Measurements from ENCODE around the gene SCNN1A.
"Not testable (repeated sequence)": the region's sequence is repeated elsewhere in the genome, so short reads cannot be mapped to it uniquely, and the experiment has no call there.

SCNN1A gene

GRCh38 chr12:6345319-6346091, 29.9 kb downstream of the SCNN1A start:
- H3F3A ChIP-seq (ENCODE audit: insufficient read depth), result no peaks in the 10 kb centered on the region
- no peak overlapping the region for H2AFZ ChIP-seq (ENCODE audit: low read depth, low read length, severe bottlenecking)
- H3K79me2 ChIP-seq (ENCODE audit: insufficient read depth, low read length), result no peaks in the 10 kb centered on the region
- no peak overlapping the region for H3K4me2 ChIP-seq (ENCODE audit: low read depth, low read length, poor library complexity, severe bottlenecking)
- no peaks in the 10 kb centered on the region for H3K36me3 ChIP-seq (ENCODE audit: low read length)
- no peaks in the 10 kb centered on the region for H3K9me2 ChIP-seq (replicated peaks; ENCODE audit: insufficient read depth, low read length)
- H3K4me3 ChIP-seq (ENCODE audit: insufficient read depth, low read length, poor library complexity, severe bottlenecking), result no peak overlapping the region
- no peak overlapping the region for H3K9ac ChIP-seq (ENCODE audit: low read length)
- no peaks in the 10 kb centered on the region for H4K20me1 ChIP-seq (ENCODE audit: low read depth, low read length)
- H3K27me3 ChIP-seq (ENCODE audit: low read length), result no peaks in the 10 kb centered on the region
- TF ChIP-seq CTCF (IDR thresholded peaks at IDR 0.05; ENCODE audit: insufficient read depth, low read length, poor library complexity, severe bottlenecking) (no peak), EZH2phosphoT487 (conservative IDR thresholded peaks at IDR 0.05; ENCODE audit: low read length) (no peak)
- H3K9me3 ChIP-seq (ENCODE audit: insufficient read depth, low read length), result no peaks in the 10 kb centered on the region
- no peak overlapping the region for H3K27ac ChIP-seq (ENCODE audit: low read depth, low read length)

- not testable (repeated sequence) for H2AFZ ChIP-seq (ENCODE audit: low read depth, low read length, severe bottlenecking); H4K20me1 ChIP-seq (ENCODE audit: low read depth, low read length); H3K9me2 ChIP-seq (replicated peaks; ENCODE audit: insufficient read depth, low read length); H3K36me3 ChIP-seq (ENCODE audit: low read length); H3K4me3 ChIP-seq (ENCODE audit: insufficient read depth, low read length, poor library complexity, severe bottlenecking); H3K27ac ChIP-seq (ENCODE audit: low read depth, low read length); H3K79me2 ChIP-seq (ENCODE audit: insufficient read depth, low read length); H3K4me2 ChIP-seq (ENCODE audit: low read depth, low read length, poor library complexity, severe bottlenecking); H3F3A ChIP-seq (ENCODE audit: insufficient read depth); H3K9me3 ChIP-seq (ENCODE audit: insufficient read depth, low read length); H3K9ac ChIP-seq (ENCODE audit: low read length); H3K27me3 ChIP-seq (ENCODE audit: low read length)
Observed at GRCh38 chr12:6344101-6344660, 31.2 kb downstream of the SCNN1A start.

GRCh38 chr12:6343518-6343917, 31.8 kb downstream of the SCNN1A start:
- Histone ChIP-seq H4K20me1 (ENCODE audit: low read depth, low read length) (no peaks in the 10 kb centered on the region), H3K9ac (ENCODE audit: low read length) (no peak overlapping the region), H3K27me3 (ENCODE audit: low read length) (no peaks in the 10 kb centered on the region), H3K4me3 (ENCODE audit: insufficient read depth, low read length, poor library complexity, severe bottlenecking) (no peak overlapping the region), H3F3A (ENCODE audit: insufficient read depth) (no peaks in the 10 kb centered on the region), H2AFZ (ENCODE audit: low read depth, low read length, severe bottlenecking) (no peak overlapping the region), H3K9me3 (ENCODE audit: insufficient read depth, low read length) (no peaks in the 10 kb centered on the region), H3K79me2 (ENCODE audit: insufficient read depth, low read length) (no peaks in the 10 kb centered on the region), H3K36me3 (ENCODE audit: low read length) (no peaks in the 10 kb centered on the region), H3K4me2 (ENCODE audit: low read depth, low read length, poor library complexity, severe bottlenecking) (no peak overlapping the region), H3K27ac (ENCODE audit: low read depth, low read length) (no peak overlapping the region), H3K9me2 (replicated peaks; ENCODE audit: insufficient read depth, low read length) (no peaks in the 10 kb centered on the region)
- TF ChIP-seq CTCF (IDR thresholded peaks at IDR 0.05; ENCODE audit: insufficient read depth, low read length, poor library complexity, severe bottlenecking), result no peak
- TF ChIP-seq EZH2phosphoT487 (conservative IDR thresholded peaks at IDR 0.05; ENCODE audit: low read length), result no peak

- Histone ChIP-seq H3K9me3 (ENCODE audit: insufficient read depth, low read length) (no peaks in the 10 kb centered on the region), H3F3A (ENCODE audit: insufficient read depth) (no peaks in the 10 kb centered on the region), H3K4me2 (ENCODE audit: low read depth, low read length, poor library complexity, severe bottlenecking) (no peak overlapping the region), H4K20me1 (ENCODE audit: low read depth, low read length) (no peaks in the 10 kb centered on the region), H3K27me3 (ENCODE audit: low read length) (no peaks in the 10 kb centered on the region), H3K9me2 (replicated peaks; ENCODE audit: insufficient read depth, low read length) (no peaks in the 10 kb centered on the region), H3K36me3 (ENCODE audit: low read length) (no peaks in the 10 kb centered on the region), H3K4me3 (ENCODE audit: insufficient read depth, low read length, poor library complexity, severe bottlenecking) (no peak overlapping the region), H3K79me2 (ENCODE audit: insufficient read depth, low read length) (no peaks in the 10 kb centered on the region), H2AFZ (ENCODE audit: low read depth, low read length, severe bottlenecking) (no peak overlapping the region), H3K27ac (ENCODE audit: low read depth, low read length) (no peak overlapping the region), H3K9ac (ENCODE audit: low read length) (no peak overlapping the region)
- TF ChIP-seq CTCF (IDR thresholded peaks at IDR 0.05; ENCODE audit: insufficient read depth, low read length, poor library complexity, severe bottlenecking), result no peak
- TF ChIP-seq EZH2phosphoT487 (conservative IDR thresholded peaks at IDR 0.05; ENCODE audit: low read length), result no peak
Observed at GRCh38 chr12:6342140-6342889, 33.0 kb downstream of the SCNN1A start.
